IMR-90 (cell line): ENCODE measurements around the gene KL. TPM values are rescaled to one million over a fixed set of nuclear protein-coding genes. Genes with fewer than 3 reads are reported as not detected.

ENCODE experiments used
- ATAC-seq: fragments of 200-7000 bp; cut with Tn5 transposase; 2 replicates; pipeline ENCODE4 v1.9.1; 2020; ENCODE audit warnings: low read depth, mild to moderate bottlenecking, moderate library complexity
- BruUV-seq: library from RNA; stranded (reverse); fragments of 400-500 nt; replicated peaks from 2 replicates; lab custom pipeline; 2021; lab: Mats Ljungman, UMichigan
- CTCF ChIA-PET: fragments of 300-600 bp; formaldehyde crosslinking; extraction: SDS; loops from one replicate; lab custom pipeline; 2021; ENCODE audit warnings: antibody characterized with exemption; lab: Yijun Ruan, JAX
- POLR2A ChIA-PET: fragments of 300-600 bp; sonication (Branson Sonifier 250); formaldehyde crosslinking; loops from one replicate; lab custom pipeline; 2022; ENCODE audit warnings: antibody characterized with exemption; ENCODE audit not compliant: unreplicated experiment; lab: Charles Lee
- DNase-seq: peaks from one replicate; pipeline ENCODE4 v3.0.0; 2013
- H2AFZ ChIP-seq: replicated peaks from 2 replicates; pipeline ENCODE3; 2013; ENCODE audit warnings: low read length, mild to moderate bottlenecking; ENCODE audit not compliant: poor library complexity
- H2AK5ac ChIP-seq: 2 replicates; pipeline ENCODE4 v1.6.1; 2013; ENCODE audit warnings: low read depth, low read length, inconsistent platforms
- H2AK9ac ChIP-seq: replicated peaks from 2 replicates; pipeline ENCODE3; 2013; ENCODE audit warnings: mild to moderate bottlenecking, low read depth, low read length, moderate library complexity; ENCODE audit not compliant: poor library complexity
- H2BK120ac ChIP-seq: 2 replicates; pipeline ENCODE4 v1.6.1; 2013; ENCODE audit warnings: low read depth, low read length, inconsistent platforms
- H2BK15ac ChIP-seq: 3 replicates; pipeline ENCODE4 v1.6.1; 2013; ENCODE audit warnings: low read depth, low read length, inconsistent platforms
- H2BK20ac ChIP-seq: 2 replicates; pipeline ENCODE4 v1.6.1; 2013; ENCODE audit warnings: low read depth, mild to moderate bottlenecking, inconsistent platforms, low read length, moderate library complexity
- H2BK5ac ChIP-seq: 2 replicates; pipeline ENCODE4 v1.6.1; 2013; ENCODE audit warnings: mild to moderate bottlenecking, low read depth, low read length, inconsistent platforms; ENCODE audit not compliant: poor library complexity, severe bottlenecking
- H3K14ac ChIP-seq: replicated peaks from 2 replicates; pipeline ENCODE4 v1.6.1; 2013; ENCODE audit warnings: low read depth, low read length, inconsistent platforms
- H3K18ac ChIP-seq: 2 replicates; pipeline ENCODE4 v1.6.1; 2013; ENCODE audit warnings: low read depth, low read length, control low read depth
- H3K23ac ChIP-seq: 2 replicates; pipeline ENCODE4 v1.6.1; 2013; ENCODE audit warnings: low read depth, low read length, inconsistent platforms
- H3K27ac ChIP-seq: 2 replicates; pipeline ENCODE4 v1.5.1; 2013; ENCODE audit warnings: mild to moderate bottlenecking, control low read depth, low read length; ENCODE audit not compliant: insufficient read depth
- H3K27me3 ChIP-seq: 2 replicates; pipeline ENCODE4 v1.6.1; 2013; ENCODE audit warnings: low read length; ENCODE audit not compliant: control insufficient read depth, insufficient read depth
- H3K36me3 ChIP-seq: 2 replicates; pipeline ENCODE4 v1.6.1; 2013; ENCODE audit warnings: low read length, mixed read lengths; ENCODE audit not compliant: control insufficient read depth, insufficient read depth
- H3K4ac ChIP-seq: 2 replicates; pipeline ENCODE4 v1.6.1; 2013; ENCODE audit warnings: low read depth, low read length, inconsistent platforms
- H3K4me1 ChIP-seq: 2 replicates; pipeline ENCODE4 v1.6.1; 2013; ENCODE audit warnings: low read length, mixed read lengths; ENCODE audit not compliant: control insufficient read depth, insufficient read depth
- H3K4me2 ChIP-seq: 2 replicates; pipeline ENCODE4 v1.6.1; 2013; ENCODE audit warnings: low read depth, mild to moderate bottlenecking, control low read depth, low read length, moderate library complexity
- H3K4me3 ChIP-seq: 2 replicates; pipeline ENCODE4 v1.5.1; 2013; ENCODE audit warnings: low read depth, mild to moderate bottlenecking, control low read depth, low read length, moderate library complexity; ENCODE audit not compliant: insufficient read depth
- H3K56ac ChIP-seq: 2 replicates; pipeline ENCODE4 v1.6.1; 2013; ENCODE audit warnings: low read length, inconsistent platforms; ENCODE audit not compliant: insufficient read depth; ENCODE audit errors: extremely low read depth
- H3K79me1 ChIP-seq, 2 experiments: 2 replicates each; pipeline ENCODE4 v1.6.1; 2013; ENCODE audit warnings: low read length in 2 of 2, inconsistent platforms in 1 of 2, low read depth in 1 of 2
- H3K9ac ChIP-seq: 2 replicates; pipeline ENCODE4 v1.6.1; 2013; ENCODE audit warnings: low read depth, low read length, control low read depth
- H3K9me1 ChIP-seq: 2 replicates; pipeline ENCODE4 v1.6.1; 2013; ENCODE audit warnings: low read length, inconsistent platforms; ENCODE audit not compliant: insufficient read depth
- H3K9me3 ChIP-seq: 2 replicates; pipeline ENCODE4 v1.6.1; 2013; ENCODE audit warnings: low read length; ENCODE audit not compliant: control insufficient read depth, insufficient read depth
- H4K20me1 ChIP-seq: 2 replicates; pipeline ENCODE4 v1.6.1; 2013; ENCODE audit warnings: low read length, inconsistent platforms; ENCODE audit not compliant: insufficient read depth
- H4K5ac ChIP-seq: 2 replicates; pipeline ENCODE4 v1.6.1; 2013; ENCODE audit warnings: mild to moderate bottlenecking, low read depth, low read length, control low read depth
- H4K8ac ChIP-seq, 2 experiments: 2 replicates each; pipeline ENCODE4 v1.6.1; 2013; ENCODE audit warnings: low read depth in 2 of 2, low read length in 2 of 2, control low read depth in 1 of 2, inconsistent platforms in 1 of 2
- H4K91ac ChIP-seq: 2 replicates; pipeline ENCODE4 v1.6.1; 2013; ENCODE audit warnings: low read depth, low read length, inconsistent platforms; ENCODE audit not compliant: insufficient read depth
- BHLHE40 ChIP-seq: fragments of 150-350 bp; IDR thresholded peaks from 2 replicates; pipeline ENCODE4 v1.6.1; 2016; ENCODE audit warnings: mild to moderate bottlenecking, low read depth, low read length
- CEBPB ChIP-seq: IDR thresholded peaks from 2 replicates; pipeline ENCODE4 v1.6.1; 2012; ENCODE audit warnings: low read depth, low read length, improper control_type of control experiment
- ELK1 ChIP-seq: fragments of 150-350 bp; IDR thresholded peaks from 2 replicates; pipeline ENCODE4 v1.6.1; 2016; ENCODE audit warnings: low read depth, mild to moderate bottlenecking, low read length, moderate library complexity, borderline replicate concordance
- FOS ChIP-seq: fragments of 150-350 bp; IDR thresholded peaks from 2 replicates; pipeline ENCODE4 v1.6.1; 2016; ENCODE audit warnings: low read depth, low read length
- MAZ ChIP-seq: IDR thresholded peaks from 2 replicates; pipeline ENCODE4 v1.6.1; 2012; ENCODE audit warnings: low read depth, mild to moderate bottlenecking, low read length, improper control_type of control experiment, moderate library complexity, borderline replicate concordance
- MXI1 ChIP-seq: IDR thresholded peaks from 2 replicates; pipeline ENCODE4 v1.6.1; 2012; ENCODE audit warnings: low read depth, mild to moderate bottlenecking, low read length, moderate library complexity, borderline replicate concordance
- NFE2L2 ChIP-seq: fragments of 150-350 bp; IDR thresholded peaks from 2 replicates; pipeline ENCODE4 v1.6.1; 2016; ENCODE audit warnings: low read depth, mild to moderate bottlenecking, low read length
- POLR2A ChIP-seq: IDR thresholded peaks from 2 replicates; pipeline ENCODE4 v1.6.1; 2012; ENCODE audit warnings: mild to moderate bottlenecking, low read depth, low read length
- RAD21 ChIP-seq: IDR thresholded peaks from 2 replicates; pipeline ENCODE4 v1.6.1; 2012; ENCODE audit warnings: low read length, improper control_type of control experiment
- RCOR1 ChIP-seq: IDR thresholded peaks from 2 replicates; pipeline ENCODE4 v1.6.1; 2012; ENCODE audit warnings: mild to moderate bottlenecking, low read length, improper control_type of control experiment; ENCODE audit not compliant: insufficient replicate concordance
- RFX5 ChIP-seq: IDR thresholded peaks from 2 replicates; pipeline ENCODE4 v1.8.0; 2012; ENCODE audit warnings: low read depth, mild to moderate bottlenecking, low read length, moderate library complexity
- SMC3 ChIP-seq: fragments of 150-350 bp; IDR thresholded peaks from 2 replicates; pipeline ENCODE4 v1.6.1; 2016; ENCODE audit warnings: low read depth, mild to moderate bottlenecking, antibody characterized with exemption, low read length, moderate library complexity
- WGBS, 2 experiments: methylation state at CpG; one replicate each; pipeline versions ENCODE4 v1.1.5 to v1.1.7; 2013; ENCODE audit warnings: missing lambda C conversion rate in 2 of 2; ENCODE audit not compliant: insufficient read length in 1 of 2; ENCODE audit errors: extremely low coverage in 2 of 2; 5-methylcytosine and 5-hydroxymethylcytosine counted together
- dilution Hi-C: fragments of 300-500 bp; cut with HindIII; formaldehyde crosslinking; loops from one replicate; pipeline ENCODE4 v1.14.3; 2018; ENCODE audit warnings: low sequenced_read_pairs; ENCODE audit not compliant: unreplicated experiment
- in situ Hi-C: fragments of 300-500 bp; cut with MboI; formaldehyde crosslinking; loops from 3 replicates; pipeline ENCODE4 v1.14.3; 2019; ENCODE audit warnings: low sequenced_read_pairs, inconsistent platforms, mixed read lengths
- intact Hi-C: fragments of 100-400 bp; cut with micrococcal nuclease; formaldehyde crosslinking; loops from 2 replicates; pipeline ENCODE4 v1.10.0; 2022
- polyA plus RNA-seq, 3 experiments: library from polyadenylated mRNA; depleted of rRNA; stranded (reverse); fragments of >200 nt; gene quantifications; 2 replicates each; pipeline ENCODE4 v1.2.3, GENCODE V29; 2012; ENCODE audit warnings: low replicate concordance in 1 of 3
- total RNA-seq: library from RNA; depleted of rRNA; stranded (reverse); fragments of >200 nt; gene quantifications from 2 replicates; pipeline ENCODE4 v1.2.3, GENCODE V29; 2012
- TF ChIP-seq, protein P1 (sequence below): conservative IDR thresholded peaks from 2 replicates; pipeline ENCODE4 v1.5.1; 2012; ENCODE audit warnings: mild to moderate bottlenecking, low read depth, low read length, improper control_type of control experiment
- TF ChIP-seq, protein P2 (sequence below): fragments of 150-350 bp; IDR thresholded peaks from 2 replicates; pipeline ENCODE4 v1.6.1; 2017; ENCODE audit warnings: mild to moderate bottlenecking, antibody characterized with exemption, low read length, low read depth

The KL gene
- total and polyA plus RNA-seq, 2 of the 4 experiments (the other 2 are of a cell fraction) = not detected

- Histone ChIP-seq H2BK20ac (no peak overlapping the region), H2AK9ac (no peak overlapping the region), H4K91ac (no peak overlapping the region), H3K14ac (no peak overlapping the region), H2BK120ac (no peak overlapping the region), H4K5ac (no peak overlapping the region), H3K79me1 (no peaks in the 10 kb centered on the region), H3K4me1 (no peaks in the 10 kb centered on the region), H2BK15ac (no peak overlapping the region), H3K27ac (no peak overlapping the region), H3K23ac (no peak overlapping the region), H2AFZ (no peak overlapping the region), H3K56ac (no peak overlapping the region), H2BK5ac (no peak overlapping the region), H3K9me1 (no peaks in the 10 kb centered on the region), H2AK5ac (no peak overlapping the region), H3K9me3 (no peaks in the 10 kb centered on the region), H3K36me3 (no peaks in the 10 kb centered on the region), H3K4me3 (no peak overlapping the region), H3K4ac (no peak overlapping the region), H3K9ac (no peak overlapping the region), H3K18ac (no peak overlapping the region), H4K8ac (no peak overlapping the region), H3K4me2 (no peak overlapping the region), H3K27me3 (no peaks in the 10 kb centered on the region), H4K20me1 (no peaks in the 10 kb centered on the region)
- in situ Hi-C loops = no loop called here
- intact Hi-C loops = no loop called here
- CTCF ChIA-PET = no interaction called here
- BruUV-seq = no TSS peak
- POLR2A ChIA-PET = no interaction called here
- DNase-seq (no peak), ATAC-seq (no peak)
- peak; percentile 17; the same call in 1 of the 2 replicates for TF ChIP-seq RAD21
- no peak for TF ChIP-seq MXI1
- TF ChIP-seq ELK1 = no peak
- TF ChIP-seq FOS = no peak
- TF ChIP-seq CEBPB = no peak
- no peak for TF ChIP-seq RFX5
- no peak for TF ChIP-seq POLR2A
- no peak for TF ChIP-seq MAZ
- no peak for TF ChIP-seq NFE2L2
- TF ChIP-seq SMC3 = no peak
- TF ChIP-seq RCOR1 = no peak
- TF ChIP-seq, protein P1, sequence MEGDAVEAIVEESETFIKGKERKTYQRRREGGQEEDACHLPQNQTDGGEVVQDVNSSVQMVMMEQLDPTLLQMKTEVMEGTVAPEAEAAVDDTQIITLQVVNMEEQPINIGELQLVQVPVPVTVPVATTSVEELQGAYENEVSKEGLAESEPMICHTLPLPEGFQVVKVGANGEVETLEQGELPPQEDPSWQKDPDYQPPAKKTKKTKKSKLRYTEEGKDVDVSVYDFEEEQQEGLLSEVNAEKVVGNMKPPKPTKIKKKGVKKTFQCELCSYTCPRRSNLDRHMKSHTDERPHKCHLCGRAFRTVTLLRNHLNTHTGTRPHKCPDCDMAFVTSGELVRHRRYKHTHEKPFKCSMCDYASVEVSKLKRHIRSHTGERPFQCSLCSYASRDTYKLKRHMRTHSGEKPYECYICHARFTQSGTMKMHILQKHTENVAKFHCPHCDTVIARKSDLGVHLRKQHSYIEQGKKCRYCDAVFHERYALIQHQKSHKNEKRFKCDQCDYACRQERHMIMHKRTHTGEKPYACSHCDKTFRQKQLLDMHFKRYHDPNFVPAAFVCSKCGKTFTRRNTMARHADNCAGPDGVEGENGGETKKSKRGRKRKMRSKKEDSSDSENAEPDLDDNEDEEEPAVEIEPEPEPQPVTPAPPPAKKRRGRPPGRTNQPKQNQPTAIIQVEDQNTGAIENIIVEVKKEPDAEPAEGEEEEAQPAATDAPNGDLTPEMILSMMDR = 0 out of 2 replicates have a peak, but pooled peaks have one; percentile 14
- TF ChIP-seq BHLHE40 = no peak
- TF ChIP-seq, protein P2, sequence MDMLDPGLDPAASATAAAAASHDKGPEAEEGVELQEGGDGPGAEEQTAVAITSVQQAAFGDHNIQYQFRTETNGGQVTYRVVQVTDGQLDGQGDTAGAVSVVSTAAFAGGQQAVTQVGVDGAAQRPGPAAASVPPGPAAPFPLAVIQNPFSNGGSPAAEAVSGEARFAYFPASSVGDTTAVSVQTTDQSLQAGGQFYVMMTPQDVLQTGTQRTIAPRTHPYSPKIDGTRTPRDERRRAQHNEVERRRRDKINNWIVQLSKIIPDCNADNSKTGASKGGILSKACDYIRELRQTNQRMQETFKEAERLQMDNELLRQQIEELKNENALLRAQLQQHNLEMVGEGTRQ = no peak
- dilution Hi-C loops = no loop called here
- no CpG with 5 or more reads among the region's 2 CpGs for WGBS, 2 experiments
Observed at GRCh38 chr13:33069365-33069764, 53.1 kb downstream of the KL start.
